SU-DHL-6 (cell line): ENCODE data around the gene RPUSD2.

Experiments used
- H2AFZ ChIP-seq: fragments of 200-600 bp; sonication (generic); 2 replicates; pipeline ENCODE4 v1.6.1; 2014; ENCODE audit warnings: low read depth, mild to moderate bottlenecking, moderate library complexity, mixed read lengths, antibody characterized with exemption, low read length; ENCODE audit not compliant: severe bottlenecking
- H3F3A ChIP-seq: fragments of 200-600 bp; shearing (Covaris generic); 2 replicates; pipeline ENCODE4 v1.6.0; 2016; ENCODE audit warnings: antibody characterized with exemption, mild to moderate bottlenecking; ENCODE audit not compliant: insufficient read depth
- H3K27ac ChIP-seq: fragments of 200-600 bp; sonication (generic); 2 replicates; pipeline ENCODE4 v1.5.1; 2016; ENCODE audit warnings: low read depth, mild to moderate bottlenecking, low read length, moderate library complexity, mixed read lengths
- H3K27me3 ChIP-seq: fragments of 200-600 bp; sonication (generic), shearing (Covaris generic); 2 replicates; pipeline ENCODE4 v1.6.0; 2014; ENCODE audit warnings: mild to moderate bottlenecking, low read length
- H3K36me3 ChIP-seq: fragments of 200-600 bp; sonication (generic); 2 replicates; pipeline ENCODE4 v1.6.1; 2014; ENCODE audit warnings: mild to moderate bottlenecking, low read length, mixed read lengths
- H3K4me2 ChIP-seq: fragments of 300-600, 200-600 bp; shearing (Covaris generic), sonication (generic); 2 replicates; pipeline ENCODE4 v1.6.0; 2014; ENCODE audit warnings: low read length, low read depth, mild to moderate bottlenecking; ENCODE audit not compliant: poor library complexity, severe bottlenecking
- H3K4me3 ChIP-seq: fragments of 200-600 bp; sonication (generic); 2 replicates; pipeline ENCODE4 v1.5.1; 2014; ENCODE audit warnings: antibody characterized with exemption, low read length, mild to moderate bottlenecking, mixed read lengths; ENCODE audit not compliant: insufficient read depth, poor library complexity, severe bottlenecking
- H3K79me2 ChIP-seq: fragments of 200-600 bp; sonication (generic); 2 replicates; pipeline ENCODE4 v1.6.1; 2014; ENCODE audit warnings: mild to moderate bottlenecking, low read length, moderate library complexity; ENCODE audit not compliant: insufficient read depth
- H3K9ac ChIP-seq: fragments of 200-600 bp; sonication (generic); 2 replicates; pipeline ENCODE4 v1.7.0; 2014; ENCODE audit warnings: mild to moderate bottlenecking, low read length
- H3K9me2 ChIP-seq: fragments of 200-600 bp; sonication (generic); replicated peaks from 2 replicates; pipeline ENCODE4 v1.6.1; 2014; ENCODE audit warnings: low read length; ENCODE audit not compliant: insufficient read depth
- H3K9me3 ChIP-seq: fragments of 200-600 bp; sonication (generic); 2 replicates; pipeline ENCODE4 v1.6.1; 2014; ENCODE audit warnings: low read length, mixed read lengths; ENCODE audit not compliant: insufficient read depth
- H4K20me1 ChIP-seq: fragments of 200-600 bp; sonication (generic); 2 replicates; pipeline ENCODE4 v1.6.1; 2014; ENCODE audit warnings: low read depth, mild to moderate bottlenecking, antibody characterized with exemption, low read length, moderate library complexity, mixed read lengths
- EZH2phosphoT487 ChIP-seq: fragments of 200-600 bp; sonication (generic), shearing (Covaris generic); conservative IDR thresholded peaks from 2 replicates; pipeline ENCODE4 v1.6.1; 2018; ENCODE audit warnings: mild to moderate bottlenecking, antibody characterized with exemption, low read length, moderate library complexity, mixed read lengths
- TF ChIP-seq, protein P1 (sequence below): fragments of 200-600 bp; sonication (generic); IDR thresholded peaks from one replicate; pipeline ENCODE4 v1.5.1; 2017; ENCODE audit warnings: antibody characterized with exemption, mild to moderate bottlenecking, low read length, moderate library complexity; ENCODE audit not compliant: insufficient read depth, poor library complexity, severe bottlenecking

The RPUSD2 gene

DNA sequence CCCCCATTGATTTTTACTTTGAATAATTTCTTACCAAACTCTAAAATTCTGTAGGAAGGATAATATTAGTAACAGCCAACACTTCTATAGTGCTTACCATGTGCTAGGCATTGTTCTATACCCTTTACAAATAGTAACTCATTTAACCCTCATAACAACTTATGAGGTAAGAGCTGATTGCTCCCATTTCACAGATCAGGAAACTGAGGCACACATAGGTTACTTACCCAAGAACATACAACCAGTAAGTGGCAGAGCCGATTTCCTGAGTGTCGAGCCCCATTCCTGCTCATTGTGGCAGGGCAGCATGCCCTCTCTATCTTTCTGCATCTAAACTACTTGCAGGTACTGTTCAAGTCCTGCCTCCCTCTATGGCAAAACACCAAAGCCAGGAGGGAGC lies 13.2 kb upstream of the RPUSD2 start:
- Histone ChIP-seq H2AFZ (no peak overlapping the region), H3K36me3 (no peaks in the 10 kb centered on the region; the same call in 1 of the 2 replicates), H3K27me3 (no peaks in the 10 kb centered on the region), H4K20me1 (no peaks in the 10 kb centered on the region), H3K9me3 (no peaks in the 10 kb centered on the region), H3K79me2 (peaks cover 8% of the 10 kb centered on the region), H3F3A (no peaks in the 10 kb centered on the region), H3K9ac (no peak overlapping the region), H3K27ac (no peak overlapping the region), H3K9me2 (no peaks in the 10 kb centered on the region), H3K4me3 (no peak overlapping the region), H3K4me2 (no peak overlapping the region)
- TF ChIP-seq EZH2phosphoT487: no peak
- TF ChIP-seq, protein P1, sequence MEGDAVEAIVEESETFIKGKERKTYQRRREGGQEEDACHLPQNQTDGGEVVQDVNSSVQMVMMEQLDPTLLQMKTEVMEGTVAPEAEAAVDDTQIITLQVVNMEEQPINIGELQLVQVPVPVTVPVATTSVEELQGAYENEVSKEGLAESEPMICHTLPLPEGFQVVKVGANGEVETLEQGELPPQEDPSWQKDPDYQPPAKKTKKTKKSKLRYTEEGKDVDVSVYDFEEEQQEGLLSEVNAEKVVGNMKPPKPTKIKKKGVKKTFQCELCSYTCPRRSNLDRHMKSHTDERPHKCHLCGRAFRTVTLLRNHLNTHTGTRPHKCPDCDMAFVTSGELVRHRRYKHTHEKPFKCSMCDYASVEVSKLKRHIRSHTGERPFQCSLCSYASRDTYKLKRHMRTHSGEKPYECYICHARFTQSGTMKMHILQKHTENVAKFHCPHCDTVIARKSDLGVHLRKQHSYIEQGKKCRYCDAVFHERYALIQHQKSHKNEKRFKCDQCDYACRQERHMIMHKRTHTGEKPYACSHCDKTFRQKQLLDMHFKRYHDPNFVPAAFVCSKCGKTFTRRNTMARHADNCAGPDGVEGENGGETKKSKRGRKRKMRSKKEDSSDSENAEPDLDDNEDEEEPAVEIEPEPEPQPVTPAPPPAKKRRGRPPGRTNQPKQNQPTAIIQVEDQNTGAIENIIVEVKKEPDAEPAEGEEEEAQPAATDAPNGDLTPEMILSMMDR: no peak

DNA sequence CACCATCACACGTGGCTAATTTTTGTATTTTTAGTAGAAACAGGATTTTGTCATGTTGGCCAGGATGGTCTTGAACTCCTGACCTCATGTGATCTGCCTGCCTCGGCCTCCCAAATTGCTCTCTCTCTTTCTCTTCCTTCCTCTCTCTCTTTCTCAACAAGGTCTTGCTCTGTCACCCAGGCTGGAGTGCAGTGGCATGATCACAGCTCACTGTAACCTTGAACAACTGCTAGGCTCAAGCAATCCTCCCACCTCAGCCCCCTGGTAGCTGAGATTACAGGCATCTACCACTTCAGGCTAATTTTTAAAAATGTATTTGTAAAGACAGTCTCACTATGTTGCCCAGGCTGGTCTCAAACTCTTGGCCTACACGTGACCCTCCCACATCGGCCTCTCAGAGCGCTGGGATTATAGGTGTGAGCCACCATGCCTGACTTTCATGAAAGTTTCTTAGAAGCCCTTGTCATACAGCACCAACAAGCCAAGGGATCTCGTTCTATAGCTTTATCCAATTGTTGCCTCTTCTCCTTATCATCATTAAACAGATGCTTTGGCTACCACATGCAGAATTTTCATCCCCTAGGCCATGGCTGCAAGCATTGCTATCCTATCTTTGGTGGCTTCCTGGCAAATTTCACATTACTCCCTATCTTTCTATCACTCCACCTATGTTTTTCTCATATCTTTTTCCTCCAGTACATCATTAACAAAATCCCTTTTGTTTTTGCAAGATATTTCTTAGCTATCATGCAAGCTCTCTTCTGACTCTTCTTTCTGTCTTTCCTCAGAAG lies 10.0 kb upstream of the RPUSD2 start:
- Histone ChIP-seq H3K4me2 (no peak overlapping the region), H3K27ac (no peak overlapping the region), H3K27me3 (no peaks in the 10 kb centered on the region), H3K9ac (no peak overlapping the region), H2AFZ (no peak overlapping the region), H3F3A (no peaks in the 10 kb centered on the region), H3K9me2 (no peaks in the 10 kb centered on the region), H4K20me1 (no peaks in the 10 kb centered on the region), H3K9me3 (no peaks in the 10 kb centered on the region), H3K79me2 (peaks cover 16% of the 10 kb centered on the region), H3K4me3 (no peak overlapping the region), H3K36me3 (no peaks in the 10 kb centered on the region; the same call in 1 of the 2 replicates)
- no peak for TF ChIP-seq EZH2phosphoT487
- TF ChIP-seq, protein P1: no peak

DNA sequence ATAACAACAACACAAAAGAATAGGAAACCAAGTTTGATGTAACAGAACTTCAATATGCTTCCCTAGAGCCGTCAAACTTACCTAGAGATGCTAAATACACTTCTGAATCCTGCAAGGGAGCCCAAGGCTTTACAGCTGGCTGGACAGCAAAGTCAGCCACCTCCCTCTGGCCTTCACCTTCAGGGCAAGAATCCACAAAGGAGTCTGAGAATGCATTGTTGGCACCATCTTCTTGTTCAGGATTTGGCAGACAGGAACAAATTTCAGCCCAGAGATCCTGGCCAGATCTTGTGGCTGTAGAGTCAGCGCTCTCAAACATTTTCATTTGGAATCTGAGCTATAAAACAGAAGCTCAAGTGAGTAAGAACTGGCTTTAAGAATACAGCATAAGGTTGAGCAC lies 6.4 kb upstream of the RPUSD2 start:
- no peaks in the 10 kb centered on the region for H3K9me3 ChIP-seq
- no peak overlapping the region for H3K4me3 ChIP-seq
- no peaks in the 10 kb centered on the region for H3K27me3 ChIP-seq
- H4K20me1 ChIP-seq: no peaks in the 10 kb centered on the region
- no peak overlapping the region for H3K9ac ChIP-seq
- no peaks in the 10 kb centered on the region for H3K36me3 ChIP-seq
- H3K27ac ChIP-seq: no peak overlapping the region
- H3F3A ChIP-seq: peaks cover 3% of the 10 kb centered on the region; the same call in 1 of the 2 replicates
- H3K4me2 ChIP-seq: no peak overlapping the region
- no peaks in the 10 kb centered on the region for H3K9me2 ChIP-seq
- H2AFZ ChIP-seq: no peak overlapping the region
- H3K79me2 ChIP-seq: peaks cover 23% of the 10 kb centered on the region
- TF ChIP-seq EZH2phosphoT487: no peak
- TF ChIP-seq, protein P1: no peak
